Measurements from ENCODE around the gene MGMT.

Gene MGMT

DNA sequence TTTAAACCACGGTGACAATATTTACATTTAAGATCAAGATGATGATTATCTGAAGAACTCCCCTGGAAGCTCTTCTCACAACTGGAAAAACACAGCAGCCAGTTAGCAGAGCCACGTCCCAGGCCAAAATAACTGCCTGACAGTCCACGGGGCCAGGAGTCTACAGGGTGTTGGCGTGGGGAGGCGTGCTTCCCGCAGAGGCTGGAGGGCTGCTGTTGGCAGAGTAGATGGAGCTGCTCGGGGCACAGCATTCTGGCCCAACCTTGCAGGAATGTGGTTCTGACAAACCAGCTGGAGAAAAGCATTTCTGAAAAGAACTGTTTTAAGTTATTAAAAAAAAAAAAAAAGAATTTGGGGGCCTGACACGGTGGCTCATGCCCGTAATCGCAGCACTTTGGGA, 319.2 kb downstream of the MGMT start:
- no peaks in the 10 kb centered on the region for H3F3A ChIP-seq (ENCODE audit: insufficient read depth, low read length)
- no peaks in the 10 kb centered on the region for H3K36me3 ChIP-seq (replicated peaks; ENCODE audit: insufficient read depth, low read length)
- no peak overlapping the region for H3K4me2 ChIP-seq (ENCODE audit: low read depth, low read length)
- no peaks in the 10 kb centered on the region for H3K79me2 ChIP-seq (ENCODE audit: low read length)
- H3K9me3 ChIP-seq (replicated peaks; ENCODE audit: insufficient read depth, low read length) = no peaks in the 10 kb centered on the region
- no peak for TF ChIP-seq EZH2 (optimal IDR thresholded peaks at IDR 0.05; ENCODE audit: low read depth, low read length)
- TF ChIP-seq, protein P1, sequence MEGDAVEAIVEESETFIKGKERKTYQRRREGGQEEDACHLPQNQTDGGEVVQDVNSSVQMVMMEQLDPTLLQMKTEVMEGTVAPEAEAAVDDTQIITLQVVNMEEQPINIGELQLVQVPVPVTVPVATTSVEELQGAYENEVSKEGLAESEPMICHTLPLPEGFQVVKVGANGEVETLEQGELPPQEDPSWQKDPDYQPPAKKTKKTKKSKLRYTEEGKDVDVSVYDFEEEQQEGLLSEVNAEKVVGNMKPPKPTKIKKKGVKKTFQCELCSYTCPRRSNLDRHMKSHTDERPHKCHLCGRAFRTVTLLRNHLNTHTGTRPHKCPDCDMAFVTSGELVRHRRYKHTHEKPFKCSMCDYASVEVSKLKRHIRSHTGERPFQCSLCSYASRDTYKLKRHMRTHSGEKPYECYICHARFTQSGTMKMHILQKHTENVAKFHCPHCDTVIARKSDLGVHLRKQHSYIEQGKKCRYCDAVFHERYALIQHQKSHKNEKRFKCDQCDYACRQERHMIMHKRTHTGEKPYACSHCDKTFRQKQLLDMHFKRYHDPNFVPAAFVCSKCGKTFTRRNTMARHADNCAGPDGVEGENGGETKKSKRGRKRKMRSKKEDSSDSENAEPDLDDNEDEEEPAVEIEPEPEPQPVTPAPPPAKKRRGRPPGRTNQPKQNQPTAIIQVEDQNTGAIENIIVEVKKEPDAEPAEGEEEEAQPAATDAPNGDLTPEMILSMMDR (IDR thresholded peaks at IDR 0.05; ENCODE audit: low read length) = no peak
- no peak for TF ChIP-seq EZH2phosphoT487 (IDR thresholded peaks at IDR 0.05; ENCODE audit: low read length)
- no peak overlapping the region for H3K9ac ChIP-seq (ENCODE audit: low read length)
- H3K9me2 ChIP-seq (replicated peaks; ENCODE audit: insufficient read depth, low read length) = no peaks in the 10 kb centered on the region
- H3K27me3 ChIP-seq (replicated peaks; ENCODE audit: insufficient read depth, low read length) = no peaks in the 10 kb centered on the region
- no peaks in the 10 kb centered on the region for H4K20me1 ChIP-seq (ENCODE audit: insufficient read depth, low read length)
- H3K27ac ChIP-seq (ENCODE audit: low read length) = no peak overlapping the region
- no peak for DNase-seq
- H3K4me1 ChIP-seq (ENCODE audit: low read length) = no peaks in the 10 kb centered on the region
- H2AFZ ChIP-seq (ENCODE audit: low read length) = no peak overlapping the region
- no peak overlapping the region for H3K4me3 ChIP-seq (ENCODE audit: low read length)

DNA sequence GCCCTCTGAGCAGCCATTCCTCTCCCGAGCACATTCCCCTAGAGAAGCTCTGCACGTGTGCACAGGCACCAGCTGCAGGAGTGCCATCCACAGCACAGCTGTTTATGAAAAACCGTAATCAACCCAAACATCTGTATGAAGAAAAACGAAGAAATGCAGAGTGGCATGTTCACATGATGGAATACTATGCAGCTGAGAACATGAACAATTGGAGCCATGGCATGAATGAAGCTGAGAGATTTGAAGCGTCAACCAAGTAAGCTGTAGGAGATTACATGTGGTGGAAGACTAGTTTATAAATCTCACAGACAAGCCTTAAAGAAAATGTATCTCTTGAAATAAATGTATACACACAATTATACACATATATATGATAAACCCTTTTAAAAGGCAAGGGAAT, 320.5 kb downstream of the MGMT start:
- no peak overlapping the region for H2AFZ ChIP-seq (ENCODE audit: low read length)
- no peak overlapping the region for H3K4me3 ChIP-seq (ENCODE audit: low read length)
- no peaks in the 10 kb centered on the region for H3K79me2 ChIP-seq (ENCODE audit: low read length)
- H4K20me1 ChIP-seq (ENCODE audit: insufficient read depth, low read length) = no peaks in the 10 kb centered on the region
- H3K27ac ChIP-seq (ENCODE audit: low read length) = no peak overlapping the region
- H3F3A ChIP-seq (ENCODE audit: insufficient read depth, low read length) = no peaks in the 10 kb centered on the region
- no peaks in the 10 kb centered on the region for H3K27me3 ChIP-seq (replicated peaks; ENCODE audit: insufficient read depth, low read length)
- H3K4me1 ChIP-seq (ENCODE audit: low read length) = no peaks in the 10 kb centered on the region
- H3K36me3 ChIP-seq (replicated peaks; ENCODE audit: insufficient read depth, low read length) = no peaks in the 10 kb centered on the region
- no peak for DNase-seq
- no peak overlapping the region for H3K9ac ChIP-seq (ENCODE audit: low read length)
- H3K9me2 ChIP-seq (replicated peaks; ENCODE audit: insufficient read depth, low read length) = no peaks in the 10 kb centered on the region
- no peak for TF ChIP-seq EZH2phosphoT487 (IDR thresholded peaks at IDR 0.05; ENCODE audit: low read length)
- TF ChIP-seq EZH2 (optimal IDR thresholded peaks at IDR 0.05; ENCODE audit: low read depth, low read length) = no peak
- TF ChIP-seq, protein P1 (IDR thresholded peaks at IDR 0.05; ENCODE audit: low read length) = no peak
- no peaks in the 10 kb centered on the region for H3K9me3 ChIP-seq (replicated peaks; ENCODE audit: insufficient read depth, low read length)
- H3K4me2 ChIP-seq (ENCODE audit: low read depth, low read length) = no peak overlapping the region

DNA sequence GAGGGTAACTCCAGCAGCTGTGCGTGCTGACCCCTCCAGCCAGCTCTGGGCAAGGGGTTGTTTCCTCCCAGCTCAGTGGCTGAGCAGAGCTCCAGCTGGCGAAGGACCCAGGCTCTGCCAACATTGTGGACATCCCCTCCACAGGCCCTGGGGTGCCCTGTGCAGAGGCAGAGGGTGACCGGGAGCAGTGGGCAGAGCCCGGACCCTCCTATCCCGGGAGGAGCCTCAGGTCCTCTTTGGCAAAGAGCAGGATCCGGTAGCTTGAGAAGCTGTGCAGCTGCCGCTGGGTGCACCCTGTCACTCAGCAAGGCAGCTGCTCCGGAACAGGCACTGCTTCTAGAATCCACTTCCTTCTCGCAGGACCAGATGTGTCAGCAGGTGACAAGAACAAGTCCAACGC, 321.2 kb downstream of the MGMT start:
- Histone ChIP-seq H3K27me3 (replicated peaks; ENCODE audit: insufficient read depth, low read length) (no peaks in the 10 kb centered on the region), H3K27ac (ENCODE audit: low read length) (no peak overlapping the region), H3K79me2 (ENCODE audit: low read length) (no peaks in the 10 kb centered on the region), H2AFZ (ENCODE audit: low read length) (no peak overlapping the region), H3F3A (ENCODE audit: insufficient read depth, low read length) (no peaks in the 10 kb centered on the region), H3K36me3 (replicated peaks; ENCODE audit: insufficient read depth, low read length) (no peaks in the 10 kb centered on the region), H3K9me2 (replicated peaks; ENCODE audit: insufficient read depth, low read length) (no peaks in the 10 kb centered on the region), H3K4me2 (ENCODE audit: low read depth, low read length) (no peak overlapping the region), H4K20me1 (ENCODE audit: insufficient read depth, low read length) (no peaks in the 10 kb centered on the region), H3K4me3 (ENCODE audit: low read length) (no peak overlapping the region), H3K9me3 (replicated peaks; ENCODE audit: insufficient read depth, low read length) (no peaks in the 10 kb centered on the region), H3K4me1 (ENCODE audit: low read length) (no peaks in the 10 kb centered on the region), H3K9ac (ENCODE audit: low read length) (no peak overlapping the region)
- TF ChIP-seq EZH2 (optimal IDR thresholded peaks at IDR 0.05; ENCODE audit: low read depth, low read length) = no peak
- TF ChIP-seq EZH2phosphoT487 (IDR thresholded peaks at IDR 0.05; ENCODE audit: low read length) = no peak
- TF ChIP-seq, protein P1 (IDR thresholded peaks at IDR 0.05; ENCODE audit: low read length) = no peak
- DNase-seq = no peak
